Measurements from ENCODE around the gene SSC4D. TPM values are rescaled to one million over a fixed set of nuclear protein-coding genes. Genes with fewer than 3 reads are reported as not detected.

SSC4D gene
- total and polyA plus RNA-seq, 2 of the 8 experiments (the other 6 are each of a cell fraction or from before 2014, with no cell fraction given): 11.8 to 27.5 TPM

DNA sequence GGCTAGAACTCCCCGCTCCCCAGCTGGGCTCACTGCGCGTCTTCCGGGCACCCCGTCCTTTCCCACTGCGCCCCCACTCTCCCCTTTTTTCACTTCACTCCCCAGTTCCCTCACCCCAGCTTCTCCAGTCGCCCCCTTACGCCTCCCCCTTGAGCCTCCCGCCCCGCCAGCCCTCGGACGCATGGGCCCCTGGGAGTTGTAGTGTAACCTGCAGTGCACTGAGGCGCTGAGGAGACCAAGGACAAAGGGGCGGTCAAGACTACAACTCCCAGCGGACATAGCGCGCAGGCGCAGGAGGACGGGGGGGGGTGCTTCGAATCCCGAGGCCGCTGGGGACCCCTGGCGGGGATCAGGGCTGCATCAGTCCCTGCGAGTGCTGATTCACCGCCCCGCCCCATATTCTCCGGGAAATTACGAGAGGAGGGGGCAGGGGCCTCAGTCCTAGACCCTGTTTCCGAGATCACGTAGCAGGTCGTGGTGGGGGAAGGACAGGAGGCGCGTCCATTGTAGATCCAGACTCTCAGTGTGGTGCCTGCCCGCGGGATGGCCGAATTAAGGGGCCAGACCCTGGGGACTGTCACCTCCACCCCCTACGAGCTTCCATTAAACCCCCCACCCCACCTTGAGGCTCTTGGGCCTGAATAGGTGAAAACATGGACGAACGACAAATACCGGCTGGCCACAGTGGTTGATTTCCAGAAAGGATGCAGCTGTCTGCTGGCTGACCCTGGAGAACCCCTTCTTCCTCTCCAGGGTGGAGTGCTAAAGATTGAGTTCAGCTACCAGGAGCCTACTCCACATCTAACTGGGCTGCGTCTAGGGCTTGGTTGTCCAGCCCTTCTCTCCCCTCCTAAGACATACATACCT lies 50.2 kb downstream of the SSC4D start:
- CTCF ChIA-PET (ENCODE audit: partially characterized antibody): interaction anchor here (0.7 to 1.7 kb wide), 7 partner anchors 9 to 66 kb away, joined by 3 to 5 read pairs (median 3); no protein-coding TSS in a partner anchor
- Histone ChIP-seq H3K27me3 (replicated peaks in 1 of 4; ENCODE audit: control insufficient read depth in 3 of 4, extremely low read depth in 1 of 4, insufficient read depth in 3 of 4, low read length in 3 of 4) (no peaks in the 10 kb centered on the region), H4K8ac (ENCODE audit: extremely low read depth, insufficient read depth, low read length) (peak overlapping the region; percentile 98), H3K18ac (ENCODE audit: extremely low read depth, low read length) (peak overlapping the region; percentile 91), H3K4me1 (replicated peaks in 1 of 4; ENCODE audit: control insufficient read depth in 3 of 4, insufficient read depth in 4 of 4, low read length in 3 of 4) (peaks cover 4 to 11% (median 6%) of the 10 kb centered on the region in 4 experiments), H2BK15ac (ENCODE audit: low read length) (peak overlapping the region; percentile 88), H3K9me3 (ENCODE audit: insufficient read depth in 2 of 2, low read depth in 1 of 2, low read length in 1 of 2) (no peaks in the 10 kb centered on the region), H2BK5ac (ENCODE audit: low read depth, low read length) (peak overlapping the region; percentile 97), H3K79me1 (ENCODE audit: low read depth, low read length) (no peaks in the 10 kb centered on the region), H2BK12ac (ENCODE audit: low read depth, low read length) (peak overlapping the region; percentile 93), H2BK20ac (ENCODE audit: low read length) (no peak overlapping the region), H3K23ac (ENCODE audit: insufficient read length) (no peak overlapping the region), H3K4ac (replicated peaks; ENCODE audit: insufficient read length, low read depth, low read length) (peak overlapping the region; percentile 82), H4K5ac (ENCODE audit: insufficient read length, low read depth, low read length) (peak overlapping the region; percentile 89), H2BK120ac (replicated peaks; ENCODE audit: low read depth, low read length) (peak overlapping the region; percentile 96), H3K79me2 (ENCODE audit: control insufficient read depth in 1 of 2, insufficient read depth in 2 of 2, low read length in 2 of 2) (peaks cover 31 to 44% of the 10 kb centered on the region in 2 experiments), H4K91ac (replicated peaks; ENCODE audit: insufficient read length, low read length) (peak overlapping the region; percentile 98), H3K56ac (replicated peaks; ENCODE audit: insufficient read length, low read depth, low read length) (peak overlapping the region; percentile 95), H3K36me3 (ENCODE audit: control insufficient read depth in 2 of 4, insufficient read depth in 4 of 4, low read length in 3 of 4) (peaks cover 0 to 29% (median 3%) of the 10 kb centered on the region in 4 experiments; a peak in 3 of 8 replicates), H3K9ac (replicated peaks in 1 of 4; ENCODE audit: extremely low read depth in 1 of 4, low read depth in 3 of 4, low read length in 3 of 4) (peak overlapping the region; percentile 78 to 99 (median 98)), H2AK5ac (ENCODE audit: low read depth, low read length) (0 out of 2 replicates have a peak overlapping the region, but pooled peaks have one; percentile 46), H2AFZ (ENCODE audit: low read length) (no peak overlapping the region; the same call in 1 of the 2 replicates), H3K14ac (ENCODE audit: insufficient read length) (no peak overlapping the region), H4K20me1 (replicated peaks in 1 of 2; ENCODE audit: control insufficient read depth in 1 of 2, insufficient read depth in 2 of 2, low read length in 2 of 2) (peaks cover 21 to 25% of the 10 kb centered on the region in 2 experiments), H3K4me3 (ENCODE audit: extremely low read depth in 1 of 4, insufficient read depth in 2 of 4, low read depth in 3 of 4, low read length in 4 of 4) (peak overlapping the region; percentile 89 to 99 (median 92)), H3K23me2 (ENCODE audit: low read depth, low read length) (no peaks in the 10 kb centered on the region; the same call in 1 of the 2 replicates), H3K27ac (ENCODE audit: low read depth, low read length) (peak overlapping the region; percentile 99), H3K4me2 (ENCODE audit: insufficient read depth in 1 of 2, low read depth in 2 of 2, low read length in 2 of 2) (peak overlapping the region; percentile 18 to 89)
- 9% methylated on average over 18 of the region's 41 CpGs; no CpG with 5 or more reads in 1 of the 2 experiments for WGBS, 2 experiments (ENCODE audit: extremely low coverage in 1 of 2, insufficient coverage in 1 of 2, insufficient read length in 1 of 2, insufficient replicate concordance in 2 of 2, low coverage in 1 of 2, low lambda C conversion rate in 2 of 2, missing lambda C conversion rate in 1 of 2)
- peak; percentile 93 for DNase-seq (ENCODE audit: low read depth in 1 of 2, low spot score in 2 of 2)
- POLR2A ChIA-PET (ENCODE audit: partially characterized antibody): interaction anchor here (0.6 to 14.3 kb wide), 29 partner anchors 7 to 285 kb away, joined by 3 to 249 read pairs (median 4); no protein-coding TSS in a partner anchor
- FAIRE-seq: no peak
- peak; percentile 13 for TF ChIP-seq KDM4A (IDR thresholded peaks at IDR 0.05; ENCODE audit: low read depth, low read length, severe bottlenecking)
- peak; percentile 52 for TF ChIP-seq NRF1 (IDR thresholded peaks at IDR 0.05; ENCODE audit: low read depth, low read length)
- TF ChIP-seq USF2 (IDR thresholded peaks at IDR 0.05; ENCODE audit: low read length): no peak
- TF ChIP-seq POLR2A (IDR thresholded peaks at IDR 0.05; ENCODE audit: control extremely low read depth in 1 of 2, low read depth in 2 of 2, low read length in 2 of 2): peak; percentile 26 to 34
- no peak for TF ChIP-seq EGR1 (IDR thresholded peaks at IDR 0.05; ENCODE audit: borderline replicate concordance, low read depth, low read length)
- peak; percentile 73; the same call in 1 of the 2 replicates for TF ChIP-seq MAFK (IDR thresholded peaks at IDR 0.05; ENCODE audit: low read depth, low read length)
- 0 out of 2 replicates have a peak, but pooled peaks have one; percentile 44 for TF ChIP-seq SP1 (IDR thresholded peaks at IDR 0.05; ENCODE audit: low read depth, low read length)
- TF ChIP-seq, protein P1, sequence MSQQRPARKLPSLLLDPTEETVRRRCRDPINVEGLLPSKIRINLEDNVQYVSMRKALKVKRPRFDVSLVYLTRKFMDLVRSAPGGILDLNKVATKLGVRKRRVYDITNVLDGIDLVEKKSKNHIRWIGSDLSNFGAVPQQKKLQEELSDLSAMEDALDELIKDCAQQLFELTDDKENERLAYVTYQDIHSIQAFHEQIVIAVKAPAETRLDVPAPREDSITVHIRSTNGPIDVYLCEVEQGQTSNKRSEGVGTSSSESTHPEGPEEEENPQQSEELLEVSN (IDR thresholded peaks at IDR 0.05): no peak
